GM21381 (cell line): ENCODE measurements around the gene HNMT.
"Not testable (repeated sequence)": the region's sequence is repeated elsewhere in the genome, so short reads cannot be mapped to it uniquely, and the experiment has no call there.

ENCODE experiments used
- ATAC-seq: cut with Tn5 transposase; IDR thresholded peaks from one replicate; pipeline ENCODE4 v1.9.1; 2021; ENCODE audit warnings: mild to moderate bottlenecking, moderate library complexity; ENCODE audit not compliant: unreplicated experiment

The HNMT gene

DNA sequence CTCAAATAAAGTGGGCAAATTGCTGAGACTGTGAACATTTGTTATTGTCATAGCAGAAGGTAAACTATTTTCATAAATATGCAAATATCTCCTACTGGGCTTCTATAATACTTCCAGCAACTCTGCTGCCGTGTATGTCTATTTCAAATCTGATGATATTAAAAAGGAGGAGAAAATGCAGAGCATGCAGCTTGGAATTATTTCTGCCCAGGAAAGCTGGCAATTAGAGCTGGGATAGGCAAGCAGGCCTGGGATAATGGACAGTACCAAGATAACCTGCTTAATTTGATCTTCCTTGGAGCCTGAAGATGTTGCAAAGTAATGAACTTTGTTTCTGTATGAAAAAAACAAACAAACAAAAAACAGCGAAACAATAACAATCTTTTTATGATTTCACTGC lies 72.8 kb downstream of the HNMT start:
- ATAC-seq = no peak

DNA sequence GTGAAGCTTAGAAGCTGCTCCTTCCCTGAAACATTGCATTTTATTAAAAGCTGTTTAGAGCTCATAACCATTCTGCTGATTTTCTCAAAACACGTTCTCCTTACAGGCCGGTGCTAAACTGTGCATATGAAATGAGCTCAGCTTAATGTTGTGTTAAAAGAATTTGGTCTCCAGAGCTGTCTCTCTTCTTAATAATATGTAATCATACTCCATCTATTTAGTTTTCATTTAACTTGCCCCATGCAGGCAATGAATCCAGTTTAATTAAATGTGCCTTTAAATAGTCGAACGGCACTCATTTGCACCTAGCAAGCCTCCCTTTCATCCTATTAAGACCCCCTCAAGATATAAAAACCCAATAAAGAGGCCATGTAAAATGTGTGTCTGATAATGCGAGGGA lies 76.3 kb downstream of the HNMT start:
- ATAC-seq = no peak

DNA sequence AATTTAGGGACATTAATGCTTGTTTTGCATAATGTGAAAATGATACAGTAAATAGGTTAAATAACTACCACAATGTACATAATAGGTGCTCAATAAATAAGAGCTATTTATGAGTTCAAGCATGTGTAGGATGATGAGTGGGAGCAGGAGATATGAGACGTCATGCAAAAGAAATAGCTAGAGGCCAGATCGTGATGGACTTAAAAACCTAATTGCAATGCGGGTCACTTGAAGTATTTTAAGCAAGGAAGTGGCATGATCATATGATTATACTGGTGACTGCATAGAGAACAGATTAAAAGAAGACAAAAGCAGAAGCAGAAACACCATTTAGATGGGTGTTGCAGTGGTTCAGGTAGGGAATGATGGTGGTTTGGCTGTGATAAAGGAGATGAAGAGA lies 78.0 kb downstream of the HNMT start:
- no peak for ATAC-seq

DNA sequence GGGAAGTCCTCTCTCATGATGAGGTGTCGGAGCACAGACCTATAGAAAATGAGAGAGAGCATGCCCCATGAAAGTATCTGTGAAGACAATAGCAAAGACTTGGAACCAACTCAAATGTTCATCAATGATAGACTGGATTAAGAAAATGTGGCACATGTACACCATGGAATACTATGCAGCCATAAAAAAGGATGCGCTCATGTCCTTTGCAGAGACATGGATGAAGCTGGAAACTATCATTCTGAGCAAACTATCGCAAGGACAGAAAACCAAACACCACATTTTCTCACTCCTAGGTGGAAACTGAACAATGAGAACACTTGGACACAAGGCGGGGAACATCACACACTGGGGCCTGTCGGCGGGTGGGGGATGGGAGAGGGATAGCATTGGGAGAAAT lies 79.3 kb downstream of the HNMT start:
- ATAC-seq = not testable (repeated sequence)

DNA sequence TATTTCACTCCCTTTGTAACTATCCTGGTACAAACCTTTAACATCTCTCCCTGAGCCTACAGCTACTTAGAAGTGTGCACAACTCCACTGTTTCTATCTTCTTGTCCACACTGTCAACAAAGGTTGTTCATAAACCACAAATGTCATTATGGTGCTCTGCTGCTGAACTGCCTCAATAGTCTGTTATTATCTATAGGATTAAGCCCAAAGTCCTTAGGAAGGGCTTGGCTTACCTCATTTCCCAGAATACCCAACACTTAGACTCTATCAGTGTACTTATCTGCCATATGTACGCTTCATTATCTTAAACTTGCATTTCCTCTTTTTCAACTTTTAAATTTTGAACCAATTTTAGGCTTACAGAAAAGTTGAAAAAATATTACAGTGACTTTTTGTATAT lies 94.2 kb downstream of the HNMT start:
- no peak for ATAC-seq

DNA sequence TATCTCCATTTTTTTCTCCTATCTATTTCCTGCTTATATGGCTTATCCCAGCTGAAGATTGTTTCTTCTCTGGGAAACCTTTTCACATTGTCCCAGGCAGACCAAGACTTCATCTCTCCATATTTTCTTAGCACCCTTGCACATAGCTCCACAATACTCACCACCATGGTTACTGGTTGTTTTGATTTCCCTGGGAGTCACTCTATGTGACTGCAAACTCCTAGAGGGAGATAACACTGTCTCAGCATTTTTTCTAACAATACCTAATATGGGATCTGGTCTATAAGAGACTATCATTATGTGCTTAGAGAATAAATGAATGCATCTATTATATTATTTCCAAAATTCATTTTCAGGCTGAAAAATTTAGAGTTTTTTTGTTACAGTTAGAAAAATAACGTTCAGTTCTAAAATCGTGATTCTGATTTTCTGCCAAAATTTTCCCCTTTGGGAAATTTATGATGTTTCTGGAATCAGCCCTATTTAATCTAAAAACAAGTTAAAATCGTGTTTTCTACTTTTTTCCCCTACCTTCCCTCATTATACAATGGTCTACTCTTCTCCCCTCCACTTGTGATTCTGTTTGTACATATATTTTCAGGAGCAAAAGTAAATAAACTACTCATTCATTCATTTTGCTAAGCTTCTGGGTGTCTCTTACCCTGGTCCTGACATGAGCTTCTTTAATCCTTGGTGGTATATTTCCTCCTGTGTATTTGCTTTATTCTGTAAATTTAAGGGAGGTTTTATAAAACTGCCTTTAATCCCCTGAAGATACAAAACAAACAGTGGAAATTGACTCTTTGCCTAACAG lies 95.4 kb downstream of the HNMT start:
- no peak for ATAC-seq

DNA sequence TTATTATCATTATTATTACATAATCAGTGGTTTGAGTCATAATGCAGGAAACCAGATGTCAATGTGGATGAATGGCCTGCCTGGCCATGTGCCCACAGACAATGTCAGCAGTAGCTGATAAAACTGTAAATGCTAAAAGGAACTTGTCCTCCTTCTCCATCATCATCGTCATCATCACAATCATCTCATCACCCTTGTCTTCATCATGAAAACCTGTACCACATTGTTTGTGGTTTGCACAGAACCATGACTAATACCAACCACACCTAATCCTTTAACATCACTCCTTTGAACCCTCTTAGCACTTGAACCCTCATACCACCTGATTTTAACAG lies 96.0 kb downstream of the HNMT start:
- ATAC-seq = no peak

DNA sequence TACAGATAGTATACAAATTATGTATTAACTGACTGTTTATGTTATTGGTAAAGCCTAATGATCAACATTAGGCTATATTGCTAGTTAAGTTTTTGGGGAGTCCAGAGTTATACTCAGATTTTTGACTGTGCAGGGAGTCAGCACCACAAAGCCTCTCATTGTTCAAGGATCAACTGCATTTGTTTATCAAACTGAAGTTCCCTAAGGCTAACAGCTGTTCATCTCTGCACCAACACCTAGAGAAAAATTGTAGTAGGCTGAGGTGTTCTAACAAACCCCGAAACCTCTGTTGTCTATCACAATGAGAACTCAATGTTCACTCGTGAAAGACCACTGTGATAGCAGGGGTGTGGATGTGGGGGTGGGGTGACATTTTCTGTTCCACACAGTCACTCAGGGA lies 97.7 kb downstream of the HNMT start:
- ATAC-seq = no peak

DNA sequence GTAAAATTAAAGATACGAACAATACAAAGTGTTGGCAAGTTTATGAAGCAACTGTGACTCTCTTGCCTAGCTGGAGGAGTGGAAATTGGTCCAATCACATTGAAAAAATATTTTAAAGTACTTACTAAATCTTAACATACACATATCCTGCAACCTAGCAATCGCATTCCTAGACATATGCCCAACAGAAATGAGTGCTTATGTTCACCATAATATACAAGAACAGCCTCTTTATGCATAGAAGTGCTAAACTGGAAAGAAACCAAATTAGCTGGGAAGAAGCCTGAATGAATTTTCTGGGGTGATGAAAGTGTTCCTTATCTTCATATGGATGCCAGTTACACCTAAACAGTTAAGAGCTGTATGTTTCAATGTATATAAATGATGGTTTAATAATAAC lies 98.9 kb downstream of the HNMT start:
- ATAC-seq = no peak
